Hepatocyte (in vitro differentiated cells): ENCODE measurements around the gene PDZD11.

Experiments used
- EZH2phosphoT487 ChIP-seq: fragments of 200-600 bp; sonication (generic); IDR thresholded peaks from one replicate; pipeline ENCODE4 v1.6.1; 2018; ENCODE audit warnings: antibody characterized with exemption, mild to moderate bottlenecking, low read depth, moderate library complexity; ENCODE audit not compliant: unreplicated experiment, severe bottlenecking
- TF ChIP-seq, protein P1 (sequence below): fragments of 200-600 bp; sonication (generic); IDR thresholded peaks from 2 replicates; pipeline ENCODE4 v1.5.1; 2016; ENCODE audit warnings: antibody characterized with exemption, mild to moderate bottlenecking; ENCODE audit not compliant: poor library complexity

DNA sequence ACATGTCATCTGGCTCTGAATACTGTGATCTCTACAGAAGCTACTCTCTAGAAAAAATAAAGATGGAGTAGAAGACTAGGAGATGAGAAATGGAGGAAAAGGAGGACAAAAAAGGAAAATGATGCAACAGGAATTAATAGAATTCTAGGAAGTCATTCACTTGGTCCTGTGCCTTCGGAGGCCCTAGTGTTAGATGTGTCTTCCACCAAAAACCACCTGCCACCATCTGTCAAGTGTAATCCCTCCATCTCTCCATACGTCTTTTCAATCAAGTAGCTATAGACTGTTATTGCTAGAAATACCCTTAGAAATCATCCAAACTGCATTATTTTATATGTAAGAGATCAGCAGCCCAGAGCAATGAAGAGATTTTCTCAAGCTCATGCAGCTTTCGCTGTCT lies 10.6 kb downstream of the PDZD11 start:
- TF ChIP-seq, protein P1, sequence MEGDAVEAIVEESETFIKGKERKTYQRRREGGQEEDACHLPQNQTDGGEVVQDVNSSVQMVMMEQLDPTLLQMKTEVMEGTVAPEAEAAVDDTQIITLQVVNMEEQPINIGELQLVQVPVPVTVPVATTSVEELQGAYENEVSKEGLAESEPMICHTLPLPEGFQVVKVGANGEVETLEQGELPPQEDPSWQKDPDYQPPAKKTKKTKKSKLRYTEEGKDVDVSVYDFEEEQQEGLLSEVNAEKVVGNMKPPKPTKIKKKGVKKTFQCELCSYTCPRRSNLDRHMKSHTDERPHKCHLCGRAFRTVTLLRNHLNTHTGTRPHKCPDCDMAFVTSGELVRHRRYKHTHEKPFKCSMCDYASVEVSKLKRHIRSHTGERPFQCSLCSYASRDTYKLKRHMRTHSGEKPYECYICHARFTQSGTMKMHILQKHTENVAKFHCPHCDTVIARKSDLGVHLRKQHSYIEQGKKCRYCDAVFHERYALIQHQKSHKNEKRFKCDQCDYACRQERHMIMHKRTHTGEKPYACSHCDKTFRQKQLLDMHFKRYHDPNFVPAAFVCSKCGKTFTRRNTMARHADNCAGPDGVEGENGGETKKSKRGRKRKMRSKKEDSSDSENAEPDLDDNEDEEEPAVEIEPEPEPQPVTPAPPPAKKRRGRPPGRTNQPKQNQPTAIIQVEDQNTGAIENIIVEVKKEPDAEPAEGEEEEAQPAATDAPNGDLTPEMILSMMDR: no peak
- no peak for TF ChIP-seq EZH2phosphoT487
